NAMALWA (cell line): Measurements from ENCODE around the gene CABYR.
A peak's percentile ranks its signal among the peaks of the same experiment; 100 is the strongest.

ENCODE experiments used
- DNase-seq: peaks from one replicate; pipeline ENCODE4 v3.0.0-alpha.2; 2015; ENCODE audit warnings: low spot score

CABYR gene

GRCh38 chr18:24138789-24139616 is at the start of gene CABYR:
CABYR (plus strand) TSS chr18:24139062; CDS start chr18:24143115, 4,053 bp downstream.
- DNase-seq = no peak

GRCh38 chr18:24089076-24089475 is 49.8 kb upstream of the CABYR start:
- no peak for DNase-seq

GRCh38 chr18:24089515-24090337 is 49.1 kb upstream of the CABYR start:
- DNase-seq = no peak

GRCh38 chr18:24090876-24091275 is 48.0 kb upstream of the CABYR start:
- no peak for DNase-seq

GRCh38 chr18:24094561-24094960 is 44.3 kb upstream of the CABYR start:
- DNase-seq = peak; percentile 9

GRCh38 chr18:24095976-24096375 is 42.9 kb upstream of the CABYR start:
- no peak for DNase-seq

- no peak for DNase-seq
Observed at GRCh38 chr18:24103320-24104021, 35.4 kb upstream of the CABYR start.

- DNase-seq = no peak
Observed at GRCh38 chr18:24104486-24104885, 34.4 kb upstream of the CABYR start.

GRCh38 chr18:24108641-24109040 is 30.2 kb upstream of the CABYR start:
- DNase-seq = no peak

GRCh38 chr18:24111936-24112335 is 26.9 kb upstream of the CABYR start:
- no peak for DNase-seq

- DNase-seq = no peak
Observed at GRCh38 chr18:24112464-24112863, 26.4 kb upstream of the CABYR start.

GRCh38 chr18:24112874-24113615 is 25.8 kb upstream of the CABYR start:
- no peak for DNase-seq

GRCh38 chr18:24114924-24115549 is 23.8 kb upstream of the CABYR start:
- DNase-seq = no peak

GRCh38 chr18:24115628-24116027 is 23.2 kb upstream of the CABYR start:
- peak; percentile 11 for DNase-seq

GRCh38 chr18:24118750-24119577 is 19.9 kb upstream of the CABYR start:
- DNase-seq = peak; percentile 87

- no peak for DNase-seq
Observed at GRCh38 chr18:24120676-24121075, 18.2 kb upstream of the CABYR start.

GRCh38 chr18:24121625-24122024 is 17.2 kb upstream of the CABYR start:
- DNase-seq = no peak

- DNase-seq = no peak
Observed at GRCh38 chr18:24126155-24126961, 12.5 kb upstream of the CABYR start.

GRCh38 chr18:24127735-24128134 is 11.1 kb upstream of the CABYR start:
- DNase-seq = no peak

- DNase-seq = no peak
Observed at GRCh38 chr18:24128700-24129099, 10.2 kb upstream of the CABYR start.
